Esophagus squamous epithelium (tissue), 4 donors: Measurements from ENCODE around the gene TXNDC9.

ENCODE experiments used
- CTCF ChIP-seq, 6 experiments: fragments of 450-650 bp in 4 of 6; fragments of 200-600 bp in 2 of 6; sonication (generic) in 2 of 6; IDR thresholded peaks; one replicate each; pipeline ENCODE4 v1.5.1; 2016 to 2019; ENCODE audit warnings: antibody characterized with exemption in 6 of 6, mild to moderate bottlenecking in 4 of 6, moderate library complexity in 4 of 6
- POLR2A ChIP-seq, 4 donors: fragments of 450-650 bp; IDR thresholded peaks; one replicate each; pipeline ENCODE4 v1.6.1; 2017; ENCODE audit warnings: antibody characterized with exemption in 4 of 4, mild to moderate bottlenecking in 4 of 4, moderate library complexity in 3 of 4

- TF ChIP-seq CTCF (IDR thresholded peaks at IDR 0.05) (no peak), POLR2A (IDR thresholded peaks at IDR 0.05) (no peak)
Observed at GRCh38 chr2:99278793-99279291, 57.3 kb downstream of the TXNDC9 start.
